ENCODE data around the gene INPP5J. TPM values are rescaled to one million over a fixed set of nuclear protein-coding genes. Genes with fewer than 3 reads are reported as not detected.

Gene INPP5J
- total and polyA plus RNA-seq, 12 donors, result 0.48 to 8.1 (median 2.3) TPM

DNA sequence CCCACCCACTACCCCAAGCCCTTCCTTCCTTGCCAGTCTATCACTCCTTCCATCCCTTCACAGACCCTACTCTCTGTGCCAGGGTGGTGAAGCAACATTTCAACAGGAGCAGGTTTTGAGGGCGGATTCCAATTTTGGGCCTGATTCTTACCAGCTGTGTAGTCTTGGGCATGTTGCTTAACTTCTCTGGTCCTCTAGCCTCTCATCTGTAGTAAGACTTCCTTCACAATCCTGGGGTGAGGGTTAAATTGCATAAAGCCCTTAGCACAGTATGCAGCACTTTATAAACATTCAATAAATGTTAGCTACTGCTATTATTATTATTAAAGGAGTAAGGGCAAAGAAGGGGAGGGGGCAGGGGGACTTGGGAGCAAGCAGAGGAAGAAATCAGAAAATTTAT lies 32.2 kb downstream of the INPP5J start:
- DNase-seq, result no peak
- peak overlapping the region in 2 of 5 donors; percentile 18 to 34 for H3K27ac ChIP-seq
- intact Hi-C loops (cut with DNase I), result loop anchor here in 1 of 2 donors (10.0 kb wide), 1 partner anchor 180 kb away; no protein-coding TSS in a partner anchor
- WGBS, 4 donors, result 86 to 100% (median 90%) methylated on average over 1 of the region's 1 CpG
- H3K4me1 ChIP-seq (replicated peaks in 1 of 2), result peaks cover 0 to 4% of the 10 kb centered on the region in 2 donors
- no peaks in the 10 kb centered on the region for H3K36me3 ChIP-seq (replicated peaks in 1 of 2)
- no peaks in the 10 kb centered on the region for H3K27me3 ChIP-seq
- TF ChIP-seq POLR2A (IDR thresholded peaks at IDR 0.05), result no peak
- TF ChIP-seq, protein P1, sequence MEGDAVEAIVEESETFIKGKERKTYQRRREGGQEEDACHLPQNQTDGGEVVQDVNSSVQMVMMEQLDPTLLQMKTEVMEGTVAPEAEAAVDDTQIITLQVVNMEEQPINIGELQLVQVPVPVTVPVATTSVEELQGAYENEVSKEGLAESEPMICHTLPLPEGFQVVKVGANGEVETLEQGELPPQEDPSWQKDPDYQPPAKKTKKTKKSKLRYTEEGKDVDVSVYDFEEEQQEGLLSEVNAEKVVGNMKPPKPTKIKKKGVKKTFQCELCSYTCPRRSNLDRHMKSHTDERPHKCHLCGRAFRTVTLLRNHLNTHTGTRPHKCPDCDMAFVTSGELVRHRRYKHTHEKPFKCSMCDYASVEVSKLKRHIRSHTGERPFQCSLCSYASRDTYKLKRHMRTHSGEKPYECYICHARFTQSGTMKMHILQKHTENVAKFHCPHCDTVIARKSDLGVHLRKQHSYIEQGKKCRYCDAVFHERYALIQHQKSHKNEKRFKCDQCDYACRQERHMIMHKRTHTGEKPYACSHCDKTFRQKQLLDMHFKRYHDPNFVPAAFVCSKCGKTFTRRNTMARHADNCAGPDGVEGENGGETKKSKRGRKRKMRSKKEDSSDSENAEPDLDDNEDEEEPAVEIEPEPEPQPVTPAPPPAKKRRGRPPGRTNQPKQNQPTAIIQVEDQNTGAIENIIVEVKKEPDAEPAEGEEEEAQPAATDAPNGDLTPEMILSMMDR (IDR thresholded peaks at IDR 0.05), result no peak
- no peaks in the 10 kb centered on the region for H3K9me3 ChIP-seq (replicated peaks in 1 of 3)
- H3K4me3 ChIP-seq, result no peak overlapping the region

- H3K27ac ChIP-seq, result peak overlapping the region in 2 of 5 donors; percentile 18 to 64
- no peaks in the 10 kb centered on the region for H3K36me3 ChIP-seq (replicated peaks in 1 of 2)
- peaks cover 0 to 4% of the 10 kb centered on the region in 2 donors for H3K4me1 ChIP-seq (replicated peaks in 1 of 2)
- no peak for TF ChIP-seq POLR2A (IDR thresholded peaks at IDR 0.05)
- TF ChIP-seq, protein P1 (IDR thresholded peaks at IDR 0.05), result no peak
- DNase-seq, result no peak
- 22 to 32% (median 29%) methylated on average over 3 of the region's 3 CpGs for WGBS, 4 donors
- no peaks in the 10 kb centered on the region for H3K9me3 ChIP-seq (replicated peaks in 1 of 3)
- intact Hi-C loops (cut with DNase I), result loop anchor here in 1 of 2 donors (10.0 kb wide), 1 partner anchor 181 kb away; no protein-coding TSS in a partner anchor
- no peaks in the 10 kb centered on the region for H3K27me3 ChIP-seq
- no peak overlapping the region for H3K4me3 ChIP-seq
Observed at GRCh38 chr22:31155422-31155821, 32.7 kb downstream of the INPP5J start.

DNA sequence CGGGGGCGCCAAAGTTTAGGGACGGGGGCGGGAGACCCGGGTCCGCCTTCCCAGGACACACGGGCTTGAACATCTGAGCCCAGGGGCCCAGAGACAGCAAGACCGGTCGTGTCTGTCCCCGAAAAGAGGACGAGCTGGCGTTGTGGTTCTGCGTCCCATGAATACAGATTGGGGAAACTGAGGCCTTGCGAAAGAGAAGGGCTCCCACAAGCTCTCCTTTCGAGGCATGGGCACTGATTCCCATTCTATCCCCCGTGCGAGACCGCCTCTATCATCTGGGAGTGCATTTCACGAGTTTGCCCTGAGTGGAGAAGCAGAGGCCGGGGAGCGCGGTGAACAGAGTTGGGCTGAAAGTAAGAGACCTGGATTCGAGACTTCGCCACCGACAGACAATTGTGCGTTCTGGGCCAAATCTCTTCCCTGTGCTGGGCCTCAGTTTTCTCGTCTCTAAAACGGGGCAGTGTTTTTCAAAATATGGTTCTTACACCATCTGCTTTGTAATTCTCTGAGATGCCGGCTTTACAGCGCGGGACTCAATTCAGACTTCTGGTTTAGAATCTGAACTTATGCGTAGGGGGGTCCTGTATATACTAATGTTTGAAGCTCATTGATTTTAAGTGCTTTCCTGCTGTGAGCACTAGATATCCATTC lies 37.7 kb downstream of the INPP5J start:
- 1 to 8% (median 3%) methylated on average over 9 to 32 of the region's 32 CpGs for WGBS, 4 donors
- Histone ChIP-seq H3K27ac (peak overlapping the region; percentile 48 to 93 (median 87)), H3K4me1 (replicated peaks in 1 of 2) (peaks cover 13 to 28% of the 10 kb centered on the region in 2 donors), H3K4me3 (peak overlapping the region; percentile 35 to 90 (median 78)), H3K27me3 (no peaks in the 10 kb centered on the region), H3K9me3 (replicated peaks in 1 of 3) (no peaks in the 10 kb centered on the region), H3K36me3 (replicated peaks in 1 of 2) (peaks cover 0 to 9% of the 10 kb centered on the region in 2 donors)
- DNase-seq, result peak in 6 of 7 donors; percentile 30 to 58 (median 44)
- TF ChIP-seq POLR2A (IDR thresholded peaks at IDR 0.05), result peak in 1 of 2 donors; percentile 14
- TF ChIP-seq, protein P1 (IDR thresholded peaks at IDR 0.05), result no peak
- intact Hi-C loops (cut with DNase I), result loop anchor here in 1 of 2 donors (10.0 kb wide), 1 partner anchor 54 kb away; the partner anchor contains the start of gene LIMK2

DNA sequence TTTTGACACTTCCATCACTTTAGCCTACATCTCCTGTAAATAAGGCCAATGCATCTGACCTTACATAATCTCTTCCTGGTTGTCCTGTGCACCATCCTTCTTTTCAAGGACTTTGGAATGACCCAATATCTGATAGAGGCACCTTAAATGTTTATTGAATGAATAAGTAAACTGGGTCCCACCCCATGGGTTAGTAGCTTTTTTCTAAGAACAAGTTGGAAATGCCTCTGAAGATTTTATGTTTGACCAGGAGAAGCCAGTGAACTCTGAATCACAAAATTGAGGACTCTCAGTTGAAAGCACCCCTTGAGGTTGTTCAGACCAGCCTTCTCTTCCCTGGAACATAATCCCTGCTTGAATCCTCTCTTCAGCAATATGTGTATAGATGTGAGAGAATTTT lies 38.6 kb downstream of the INPP5J start:
- H3K4me3 ChIP-seq, result peak overlapping the region in 1 of 4 donors; percentile 90
- TF ChIP-seq, protein P1 (IDR thresholded peaks at IDR 0.05), result no peak

More for the DNA sequence above, 38.6 kb downstream of the INPP5J start:
- Histone ChIP-seq H3K27ac (no peak overlapping the region), H3K36me3 (replicated peaks in 1 of 2) (peaks cover 0 to 9% of the 10 kb centered on the region in 2 donors), H3K9me3 (replicated peaks in 1 of 3) (no peaks in the 10 kb centered on the region), H3K27me3 (no peaks in the 10 kb centered on the region), H3K4me1 (replicated peaks in 1 of 2) (peaks cover 13 to 28% of the 10 kb centered on the region in 2 donors)
- intact Hi-C loops (cut with DNase I), result loop anchor here in 1 of 2 donors (10.0 kb wide), 1 partner anchor 53 kb away; the partner anchor contains the start of gene LIMK2
- no peak for DNase-seq
